Muscle of leg (tissue), 11 donors: Measurements from ENCODE around the gene ATP8B3. TPM values are rescaled to one million over a fixed set of nuclear protein-coding genes. Genes with fewer than 3 reads are reported as not detected.
"Not testable (repeated sequence)": the region's sequence is repeated elsewhere in the genome, so short reads cannot be mapped to it uniquely, and the experiment has no call there.

Experiments used
- DNase-seq: peaks from one replicate; pipeline ENCODE4 v3.0.0; 2013
- H3K27ac ChIP-seq: one replicate; pipeline ENCODE4 v1.5.1; 2013; ENCODE audit warnings: mild to moderate bottlenecking, low read length, control low read depth
- H3K27me3 ChIP-seq: one replicate; pipeline ENCODE4 v1.6.1; 2013; ENCODE audit warnings: low read length; ENCODE audit not compliant: control insufficient read depth, insufficient read depth
- H3K36me3 ChIP-seq: one replicate; pipeline ENCODE4 v1.6.1; 2013; ENCODE audit warnings: low read length; ENCODE audit not compliant: control insufficient read depth, insufficient read depth
- H3K4me1 ChIP-seq: one replicate; pipeline ENCODE4 v1.6.1; 2013; ENCODE audit warnings: low read length; ENCODE audit not compliant: control insufficient read depth, insufficient read depth
- H3K4me3 ChIP-seq: one replicate; pipeline ENCODE4 v1.5.1; 2013; ENCODE audit warnings: low read length, control low read depth
- H3K9me3 ChIP-seq: replicated peaks from 2 replicates; pipeline ENCODE4 v1.6.1; 2013; ENCODE audit warnings: low read depth, low read length; ENCODE audit not compliant: control insufficient read depth
- WGBS: methylation state at CpG from one replicate; pipeline ENCODE4 v1.1.5; 2013; ENCODE audit warnings: missing lambda C conversion rate; ENCODE audit not compliant: insufficient coverage; 5-methylcytosine and 5-hydroxymethylcytosine counted together
- polyA plus RNA-seq, 8 donors: library from polyadenylated mRNA; unstranded; fragments of 120-200 nt; gene quantifications; one replicate each; pipeline versions ENCODE4 v1.2.1 to v1.2.3, GENCODE V29; 2013; ENCODE audit warnings: inconsistent platforms in 1 of 8, low replicate concordance in 1 of 8; ENCODE audit not compliant: insufficient read length in 8 of 8, insufficient read depth in 1 of 8
- total RNA-seq: library from RNA; stranded (reverse); fragments of 120-200 nt; gene quantifications from one replicate; pipeline ENCODE4 v1.2.4, GENCODE V29; 2013

ATP8B3 gene
- total and polyA plus RNA-seq, 9 donors, result 0.35 to 1.2 (median 0.54) TPM

- H3K4me1 ChIP-seq, result no peaks in the 10 kb centered on the region
- WGBS, result 3% methylated on average over 46 of the region's 56 CpGs
- no peaks in the 10 kb centered on the region for H3K9me3 ChIP-seq
- no peak for DNase-seq
- H3K4me3 ChIP-seq, result no peak overlapping the region
- H3K27me3 ChIP-seq, result peaks cover 99% of the 10 kb centered on the region
- no peak overlapping the region for H3K27ac ChIP-seq
- H3K36me3 ChIP-seq, result no peaks in the 10 kb centered on the region
These were observed 49.6 kb downstream of the ATP8B3 start for GRCh38 chr19:1762243-1763117.

GRCh38 chr19:1761528-1762242, 50.4 kb downstream of the ATP8B3 start:
- H3K27me3 ChIP-seq, result peaks cover 99% of the 10 kb centered on the region
- DNase-seq, result no peak
- no peak overlapping the region for H3K27ac ChIP-seq
- WGBS, result 1% methylated on average over 27 of the region's 30 CpGs
- H3K36me3 ChIP-seq, result no peaks in the 10 kb centered on the region
- H3K4me3 ChIP-seq, result no peak overlapping the region
- no peaks in the 10 kb centered on the region for H3K9me3 ChIP-seq
- H3K4me1 ChIP-seq, result no peaks in the 10 kb centered on the region

GRCh38 chr19:1760786-1761527, 51.1 kb downstream of the ATP8B3 start:
- H3K27ac ChIP-seq, DNase-seq, H3K9me3 ChIP-seq, H3K36me3 ChIP-seq, H3K4me3 ChIP-seq, H3K4me1 ChIP-seq: not testable (repeated sequence)
- H3K27me3 ChIP-seq, result peaks cover 99% of the 10 kb centered on the region
- WGBS, result 4% methylated on average over 7 of the region's 15 CpGs

- no peaks in the 10 kb centered on the region for H3K9me3 ChIP-seq
- no peaks in the 10 kb centered on the region for H3K36me3 ChIP-seq
- WGBS, result 1% methylated on average over 10 of the region's 17 CpGs
- DNase-seq, result no peak
- peaks cover 2% of the 10 kb centered on the region for H3K4me1 ChIP-seq
- H3K27me3 ChIP-seq, result peaks cover 99% of the 10 kb centered on the region
- H3K27ac ChIP-seq, result no peak overlapping the region
- H3K4me3 ChIP-seq, result no peak overlapping the region
These were observed 52.1 kb downstream of the ATP8B3 start for GRCh38 chr19:1760020-1760419.

DNA sequence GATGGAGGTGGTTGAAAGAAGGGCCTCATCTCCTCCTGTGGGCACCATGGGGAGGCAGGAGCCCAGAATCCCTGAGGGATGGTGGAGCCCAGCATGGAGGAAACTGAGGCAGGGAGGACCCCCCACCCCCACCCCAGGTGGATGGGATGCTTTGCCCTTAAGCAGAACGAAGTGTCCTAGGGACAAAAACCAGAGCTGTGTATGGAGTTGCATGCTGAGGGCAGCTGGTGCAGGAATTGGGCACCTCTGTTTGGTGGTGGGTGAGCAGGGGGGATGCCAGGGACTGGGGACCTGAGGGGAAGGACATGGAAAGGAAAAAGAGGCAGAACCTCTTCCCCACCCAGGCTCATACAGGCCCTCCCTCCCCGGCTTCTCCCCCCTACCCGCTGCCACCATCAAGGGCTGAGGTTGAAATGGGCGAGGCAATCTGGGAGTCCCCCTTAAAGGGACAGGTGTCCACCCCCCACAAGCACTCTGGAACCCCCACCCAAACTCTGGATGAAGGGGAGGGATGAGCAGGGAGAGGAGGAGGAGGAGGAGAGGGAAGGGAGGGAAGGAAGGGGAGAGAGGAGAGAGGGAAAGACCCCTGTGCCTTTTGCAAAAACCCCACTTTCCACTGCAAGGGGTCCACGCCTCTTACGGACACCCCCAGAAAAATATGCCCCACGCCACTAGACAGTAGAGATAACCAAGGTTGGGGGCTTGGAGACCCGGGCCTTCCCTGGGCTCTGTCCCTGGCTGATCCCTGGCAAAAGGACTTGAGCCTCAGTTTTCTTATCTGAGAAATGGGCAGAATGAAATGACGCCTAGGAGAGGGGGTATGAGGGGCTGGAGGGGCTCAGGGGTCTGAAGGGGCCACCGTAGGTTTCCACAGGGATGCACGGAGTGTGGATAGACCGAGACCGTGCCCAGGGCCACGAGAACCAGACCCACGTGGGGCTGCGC, 52.8 kb downstream of the ATP8B3 start:
- 20% methylated on average over 1 of the region's 16 CpGs for WGBS
- Histone ChIP-seq H3K27me3 (peaks cover 97% of the 10 kb centered on the region), H3K9me3 (no peaks in the 10 kb centered on the region), H3K36me3 (no peaks in the 10 kb centered on the region), H3K4me1 (peaks cover 3% of the 10 kb centered on the region), H3K4me3 (no peak overlapping the region), H3K27ac (no peak overlapping the region)
- no peak for DNase-seq

DNA sequence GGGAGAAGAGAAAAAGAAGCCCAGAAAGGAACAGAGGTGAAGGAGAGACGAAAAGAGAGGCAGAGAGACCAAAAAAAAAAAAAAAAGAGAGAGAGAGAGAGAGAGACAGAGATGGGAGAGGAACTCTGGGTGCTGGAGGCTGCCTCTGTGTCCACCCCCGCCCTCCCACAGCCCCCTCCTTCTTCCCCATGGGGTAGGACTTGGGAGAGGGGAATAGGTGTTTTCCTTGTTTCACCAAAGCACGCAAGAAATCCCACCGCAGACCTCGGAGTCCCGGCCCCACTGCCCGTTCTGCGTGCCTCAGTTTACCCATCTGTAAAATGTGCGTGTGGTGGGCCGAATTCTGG, 53.9 kb downstream of the ATP8B3 start:
- Histone ChIP-seq H3K27ac (no peak overlapping the region), H3K4me1 (peaks cover 3% of the 10 kb centered on the region), H3K27me3 (peaks cover 86% of the 10 kb centered on the region), H3K9me3 (no peaks in the 10 kb centered on the region), H3K36me3 (no peaks in the 10 kb centered on the region), H3K4me3 (no peak overlapping the region)
- 4% methylated on average over 9 of the region's 10 CpGs for WGBS
- no peak for DNase-seq

GRCh38 chr19:1757468-1758230, 54.4 kb downstream of the ATP8B3 start:
- H3K27ac ChIP-seq, result no peak overlapping the region
- H3K4me1 ChIP-seq, result peaks cover 3% of the 10 kb centered on the region
- peaks cover 86% of the 10 kb centered on the region for H3K27me3 ChIP-seq
- DNase-seq, result no peak
- H3K9me3 ChIP-seq, result no peaks in the 10 kb centered on the region
- under 1% methylated on average over 84 of the region's 86 CpGs for WGBS
- no peaks in the 10 kb centered on the region for H3K36me3 ChIP-seq
- H3K4me3 ChIP-seq, result no peak overlapping the region

DNA sequence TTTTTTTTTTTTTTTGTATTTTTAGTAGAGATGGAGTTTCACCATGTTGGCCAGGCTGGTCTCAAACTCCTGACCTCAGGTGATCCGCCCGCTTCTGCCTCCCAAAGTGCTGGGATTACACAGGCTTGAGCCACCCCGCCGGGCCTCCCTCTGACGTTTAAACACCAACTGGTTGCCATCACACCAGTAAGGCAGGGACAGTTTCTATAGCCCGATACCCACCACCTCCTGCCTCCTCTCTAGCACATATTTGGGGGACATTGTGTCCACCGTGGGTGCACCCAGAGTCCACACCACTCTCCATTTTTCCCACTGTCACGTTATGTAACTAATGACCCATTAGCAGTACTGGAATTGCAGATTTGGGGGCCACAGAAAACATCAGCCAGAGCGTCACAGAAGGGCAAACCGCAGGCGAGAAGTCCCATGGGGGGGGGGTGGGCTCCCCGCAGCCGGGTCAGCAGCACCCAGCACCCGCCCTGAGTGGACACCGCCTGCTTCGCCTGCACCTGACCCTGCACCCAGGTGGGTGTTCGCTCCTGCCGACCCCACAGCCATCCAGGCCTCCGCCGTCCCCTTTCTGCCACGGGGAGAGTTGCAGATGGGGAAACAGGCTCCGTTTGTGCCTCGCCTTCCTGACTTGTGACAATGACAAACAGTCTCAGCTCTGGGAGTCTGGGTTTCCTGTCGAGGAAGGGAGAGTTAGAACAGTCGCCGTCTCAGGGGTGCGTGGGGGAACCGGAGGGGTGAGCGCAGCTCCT, 55.2 kb downstream of the ATP8B3 start:
- H3K27ac ChIP-seq, result no peak overlapping the region
- H3K9me3 ChIP-seq, result no peaks in the 10 kb centered on the region
- peaks cover 3% of the 10 kb centered on the region for H3K4me1 ChIP-seq
- H3K36me3 ChIP-seq, result no peaks in the 10 kb centered on the region
- peaks cover 86% of the 10 kb centered on the region for H3K27me3 ChIP-seq
- no peak for DNase-seq
- WGBS, result under 1% methylated on average over 22 of the region's 29 CpGs
- no peak overlapping the region for H3K4me3 ChIP-seq
